ENCODE results near the gene AGBL1. TPM values are rescaled to one million over a fixed set of nuclear protein-coding genes. Genes with fewer than 3 reads are reported as not detected.
A peak's percentile ranks its signal among the peaks of the same experiment; 100 is the strongest.

AGBL1 gene
- total RNA-seq, 1 donor from 2014 or later: 4.8 TPM

GRCh38 chr15:86595741-86596140 is 516.1 kb downstream of the AGBL1 start:
- no peak for DNase-seq

- DNase-seq: no peak
Observed at GRCh38 chr15:86603466-86603865, 523.8 kb downstream of the AGBL1 start.

GRCh38 chr15:86608461-86609205 is 529.0 kb downstream of the AGBL1 start:
- DNase-seq: peak; percentile 0

- DNase-seq: no peak
Observed at GRCh38 chr15:86609275-86609674, 529.6 kb downstream of the AGBL1 start.

GRCh38 chr15:86610038-86610437 is 530.4 kb downstream of the AGBL1 start:
- no peak for DNase-seq

GRCh38 chr15:86611417-86612040 is 531.9 kb downstream of the AGBL1 start:
- DNase-seq: no peak

GRCh38 chr15:86615411-86615810 is 535.7 kb downstream of the AGBL1 start:
- DNase-seq: no peak

GRCh38 chr15:86615816-86616215 is 536.1 kb downstream of the AGBL1 start:
- no peak for DNase-seq

- DNase-seq: no peak
Observed at GRCh38 chr15:86616771-86617170, 537.1 kb downstream of the AGBL1 start.

- DNase-seq: no peak
Observed at GRCh38 chr15:86620157-86620556, 540.5 kb downstream of the AGBL1 start.

- no peak for DNase-seq
Observed at GRCh38 chr15:86620641-86621349, 541.1 kb downstream of the AGBL1 start.

- DNase-seq: no peak
Observed at GRCh38 chr15:86623236-86623635, 543.6 kb downstream of the AGBL1 start.

- no peak for DNase-seq
Observed at GRCh38 chr15:86624261-86625036, 544.8 kb downstream of the AGBL1 start.

- DNase-seq: no peak
Observed at GRCh38 chr15:86629409-86630356, 550.0 kb downstream of the AGBL1 start.

GRCh38 chr15:86630946-86631345 is 551.3 kb downstream of the AGBL1 start:
- no peak for DNase-seq

- no peak for DNase-seq
Observed at GRCh38 chr15:86634146-86634545, 554.5 kb downstream of the AGBL1 start.

- DNase-seq: no peak
Observed at GRCh38 chr15:86634992-86635638, 555.4 kb downstream of the AGBL1 start.

- DNase-seq: no peak
Observed at GRCh38 chr15:86644339-86644738, 564.7 kb downstream of the AGBL1 start.

- DNase-seq: no peak
Observed at GRCh38 chr15:86645925-86646500, 566.3 kb downstream of the AGBL1 start.

GRCh38 chr15:86647810-86648440 is 568.3 kb downstream of the AGBL1 start:
- DNase-seq: no peak

All from skin of body (tissue), 2 donors.